Fibroblast of lung (primary cell): Measurements from ENCODE around the gene GYG1. TPM values are rescaled to one million over a fixed set of nuclear protein-coding genes. Genes with fewer than 3 reads are reported as not detected.

Experiments used
- DNase-seq, 2 donors: peaks; one replicate each; pipeline versions ENCODE4 v3.0.0 to v3.0.0-alpha.2; 2010; ENCODE audit warnings: low read depth in 2 of 2
- H2AFZ ChIP-seq: 2 replicates; pipeline ENCODE4 v1.5.1; 2012; ENCODE audit warnings: low read length, control low read depth, inconsistent platforms
- H3K27ac ChIP-seq: 2 replicates; pipeline ENCODE4 v1.5.1; 2011; ENCODE audit warnings: low read length, control low read depth; ENCODE audit not compliant: insufficient read depth
- H3K27me3 ChIP-seq: 2 replicates; pipeline ENCODE4 v1.5.1; 2011; ENCODE audit warnings: mild to moderate bottlenecking, low read length; ENCODE audit not compliant: control insufficient read depth, insufficient read depth
- H3K36me3 ChIP-seq: 2 replicates; pipeline ENCODE4 v1.5.1; 2011; ENCODE audit warnings: low read length; ENCODE audit not compliant: control insufficient read depth, insufficient read depth
- H3K4me1 ChIP-seq: 2 replicates; pipeline ENCODE4 v1.5.1; 2011; ENCODE audit warnings: low read length; ENCODE audit not compliant: control insufficient read depth, insufficient read depth; ENCODE audit errors: extremely low read depth
- H3K4me2 ChIP-seq: 2 replicates; pipeline ENCODE4 v1.5.1; 2011; ENCODE audit warnings: low read length, control low read depth; ENCODE audit not compliant: insufficient read depth; ENCODE audit errors: extremely low read depth
- H3K4me3 ChIP-seq, 4 experiments: fragments of 200-600 bp in 1 of 4; sonication (generic) in 1 of 4; replicated peaks in 1 of 4; 2 replicates each; pipeline ENCODE4 v1.5.1; 2011 to 2016; ENCODE audit warnings: low read length in 4 of 4, low read depth in 3 of 4, mild to moderate bottlenecking in 3 of 4, control low read depth in 2 of 4, inconsistent platforms in 1 of 4, mixed read lengths in 1 of 4; ENCODE audit not compliant: insufficient read depth in 1 of 4; ENCODE audit errors: control extremely low read depth in 1 of 4
- H3K79me2 ChIP-seq: 2 replicates; pipeline ENCODE4 v1.5.1; 2012; ENCODE audit warnings: mild to moderate bottlenecking, low read length, inconsistent platforms; ENCODE audit not compliant: control insufficient read depth, insufficient read depth
- H3K9ac ChIP-seq: 2 replicates; pipeline ENCODE4 v1.5.1; 2011; ENCODE audit warnings: mild to moderate bottlenecking, low read length, control low read depth; ENCODE audit not compliant: insufficient read depth
- H3K9me3 ChIP-seq: 2 replicates; pipeline ENCODE4 v1.5.1; 2012; ENCODE audit warnings: low read depth, low read length; ENCODE audit not compliant: control insufficient read depth, insufficient read depth
- H4K20me1 ChIP-seq: 2 replicates; pipeline ENCODE4 v1.5.1; 2011; ENCODE audit warnings: low read length; ENCODE audit not compliant: control insufficient read depth, insufficient read depth; ENCODE audit errors: extremely low read depth
- CTCF ChIP-seq, 2 donors: IDR thresholded peaks in 1 of 2; conservative IDR thresholded peaks in 1 of 2; 1 replicate in 1 of 2; 2 replicates in 1 of 2; pipeline ENCODE4 v1.5.1; 2011 to 2012; ENCODE audit warnings: low read length in 2 of 2, control low read depth in 1 of 2, inconsistent platforms in 1 of 2, low read depth in 1 of 2, mild to moderate bottlenecking in 1 of 2
- EZH2 ChIP-seq: IDR thresholded peaks from 2 replicates; pipeline ENCODE4 v1.5.1; 2012; ENCODE audit warnings: low read length, control low read depth, mild to moderate bottlenecking; ENCODE audit errors: missing control alignments
- polyA plus RNA-seq, 2 donors: library from polyadenylated mRNA; depleted of rRNA in 1 of 2; stranded (reverse) in 1 of 2; unstranded in 1 of 2; fragments of >200 nt; gene quantifications; 2 replicates each; pipeline ENCODE4 v1.2.1, GENCODE V29; 2011 to 2012; ENCODE audit warnings: missing spikeins in 1 of 2
- total RNA-seq: library from RNA; depleted of rRNA; stranded (reverse); fragments of >200 nt; gene quantifications from 2 replicates; pipeline ENCODE4 v1.2.1, GENCODE V29; 2014

Gene GYG1
- total and polyA plus RNA-seq, 2 donors (not counting 1 experiment from before 2014, with no cell fraction given): 71.5 to 224 TPM

GRCh38 chr3:148997623-148998022, 6.3 kb downstream of the GYG1 start:
- no peak overlapping the region for H3K4me2 ChIP-seq
- H3K79me2 ChIP-seq: peaks cover 18% of the 10 kb centered on the region
- H2AFZ ChIP-seq: no peak overlapping the region
- TF ChIP-seq CTCF (conservative IDR thresholded peaks at IDR 0.05 in 1 of 2, IDR thresholded peaks at IDR 0.05 in 1 of 2; ENCODE audit: low read depth in 1 of 2, low read length in 2 of 2) (no peak), EZH2 (no peak)
- no peaks in the 10 kb centered on the region for H4K20me1 ChIP-seq
- H3K4me1 ChIP-seq: peaks cover 16% of the 10 kb centered on the region
- peaks cover 10% of the 10 kb centered on the region for H3K36me3 ChIP-seq
- H3K27me3 ChIP-seq: no peaks in the 10 kb centered on the region
- H3K27ac ChIP-seq: no peak overlapping the region
- H3K4me3 ChIP-seq: no peak overlapping the region
- H3K9ac ChIP-seq: no peak overlapping the region
- DNase-seq: no peak
- H3K9me3 ChIP-seq: no peaks in the 10 kb centered on the region

GRCh38 chr3:148998297-148998696, 7.0 kb downstream of the GYG1 start:
- Histone ChIP-seq H3K27me3 (no peaks in the 10 kb centered on the region), H2AFZ (no peak overlapping the region), H3K79me2 (peaks cover 12% of the 10 kb centered on the region), H4K20me1 (no peaks in the 10 kb centered on the region), H3K27ac (no peak overlapping the region), H3K9me3 (no peaks in the 10 kb centered on the region), H3K4me1 (peaks cover 12% of the 10 kb centered on the region), H3K4me2 (no peak overlapping the region), H3K4me3 (no peak overlapping the region), H3K9ac (no peak overlapping the region), H3K36me3 (peaks cover 10% of the 10 kb centered on the region)
- no peak for TF ChIP-seq CTCF (conservative IDR thresholded peaks at IDR 0.05 in 1 of 2, IDR thresholded peaks at IDR 0.05 in 1 of 2; ENCODE audit: low read depth in 1 of 2, low read length in 2 of 2)
- no peak for TF ChIP-seq EZH2
- peak in 1 of 2 donors; percentile 42 for DNase-seq

- peaks cover 12% of the 10 kb centered on the region for H3K4me1 ChIP-seq
- peaks cover 6% of the 10 kb centered on the region for H3K79me2 ChIP-seq
- H3K9ac ChIP-seq: no peak overlapping the region
- no peak overlapping the region for H2AFZ ChIP-seq
- no peak overlapping the region for H3K4me3 ChIP-seq
- DNase-seq: peak in 1 of 2 donors; percentile 26
- H3K4me2 ChIP-seq: peak overlapping the region; percentile 27
- no peaks in the 10 kb centered on the region for H3K27me3 ChIP-seq
- no peaks in the 10 kb centered on the region for H3K9me3 ChIP-seq
- H3K36me3 ChIP-seq: peaks cover 10% of the 10 kb centered on the region
- TF ChIP-seq EZH2: no peak
- no peak for TF ChIP-seq CTCF (conservative IDR thresholded peaks at IDR 0.05 in 1 of 2, IDR thresholded peaks at IDR 0.05 in 1 of 2; ENCODE audit: low read depth in 1 of 2, low read length in 2 of 2)
- peak overlapping the region; percentile 64 for H3K27ac ChIP-seq
- no peaks in the 10 kb centered on the region for H4K20me1 ChIP-seq
These were observed 7.5 kb downstream of the GYG1 start for GRCh38 chr3:148998715-148999423.
